DLD1 (cell line): ENCODE measurements around the gene GORASP1.

Source experiments
- in situ Hi-C: cut with HindIII; loops from 2 replicates; pipeline ENCODE4 v1.10.0; 2017; ENCODE audit warnings: low sequenced_read_pairs

GORASP1 gene

DNA sequence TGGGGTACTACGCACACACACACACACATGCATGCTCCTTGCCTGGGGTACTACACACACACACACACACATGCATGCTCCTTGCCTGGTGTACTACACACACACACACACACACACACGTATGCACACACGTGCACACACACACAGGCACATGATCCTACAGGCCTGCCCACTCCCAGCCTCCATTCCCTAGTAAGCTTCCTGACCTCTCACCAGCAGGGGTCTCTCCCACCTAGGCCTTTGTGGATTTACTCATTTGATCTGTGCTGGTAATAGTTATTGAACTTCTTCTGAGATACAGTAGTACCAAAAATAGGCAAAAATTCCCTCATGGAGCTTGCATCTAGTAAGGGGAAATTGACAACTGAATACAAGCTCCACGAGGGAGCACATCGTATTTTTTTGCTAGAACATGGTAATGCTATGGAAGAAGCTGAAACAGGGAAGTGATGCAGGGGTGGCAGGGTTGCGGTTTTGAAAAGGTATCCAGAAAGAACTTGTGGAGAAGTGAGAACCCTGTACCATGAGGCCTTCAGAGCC is 19.2 kb upstream of the GORASP1 start:
- in situ Hi-C loops: no loop called here

DNA sequence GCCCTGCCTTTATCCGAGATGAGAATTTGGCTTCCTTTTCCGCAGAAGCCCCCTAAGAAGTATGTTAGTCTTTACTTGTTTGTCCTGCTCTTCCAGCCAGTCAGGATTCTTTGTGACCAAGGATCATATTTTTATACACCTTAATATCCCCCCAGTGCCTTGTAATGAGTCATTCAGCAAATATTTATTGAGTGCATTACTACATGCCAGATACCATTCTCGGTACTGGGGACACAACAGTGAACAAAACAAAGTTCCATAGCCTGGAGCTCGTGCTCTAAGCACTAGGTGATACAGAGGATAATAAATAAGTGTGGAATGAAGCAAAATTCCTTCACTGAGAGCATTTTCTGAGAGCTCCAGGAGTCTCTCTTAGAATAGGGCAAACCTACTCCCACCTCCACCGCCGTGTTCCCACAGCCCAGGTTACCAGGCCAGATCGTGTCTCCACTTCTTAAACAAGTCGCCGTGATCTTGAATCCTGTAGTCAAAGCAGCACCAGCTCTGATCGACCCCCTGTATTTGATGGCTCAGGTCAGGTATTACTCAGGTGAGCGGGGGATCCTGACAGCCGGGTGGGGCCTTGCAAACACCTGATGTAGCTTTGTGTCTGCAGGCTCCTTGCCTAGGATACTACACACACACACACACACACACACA is 18.5 kb upstream of the GORASP1 start:
- in situ Hi-C loops: no loop called here

DNA sequence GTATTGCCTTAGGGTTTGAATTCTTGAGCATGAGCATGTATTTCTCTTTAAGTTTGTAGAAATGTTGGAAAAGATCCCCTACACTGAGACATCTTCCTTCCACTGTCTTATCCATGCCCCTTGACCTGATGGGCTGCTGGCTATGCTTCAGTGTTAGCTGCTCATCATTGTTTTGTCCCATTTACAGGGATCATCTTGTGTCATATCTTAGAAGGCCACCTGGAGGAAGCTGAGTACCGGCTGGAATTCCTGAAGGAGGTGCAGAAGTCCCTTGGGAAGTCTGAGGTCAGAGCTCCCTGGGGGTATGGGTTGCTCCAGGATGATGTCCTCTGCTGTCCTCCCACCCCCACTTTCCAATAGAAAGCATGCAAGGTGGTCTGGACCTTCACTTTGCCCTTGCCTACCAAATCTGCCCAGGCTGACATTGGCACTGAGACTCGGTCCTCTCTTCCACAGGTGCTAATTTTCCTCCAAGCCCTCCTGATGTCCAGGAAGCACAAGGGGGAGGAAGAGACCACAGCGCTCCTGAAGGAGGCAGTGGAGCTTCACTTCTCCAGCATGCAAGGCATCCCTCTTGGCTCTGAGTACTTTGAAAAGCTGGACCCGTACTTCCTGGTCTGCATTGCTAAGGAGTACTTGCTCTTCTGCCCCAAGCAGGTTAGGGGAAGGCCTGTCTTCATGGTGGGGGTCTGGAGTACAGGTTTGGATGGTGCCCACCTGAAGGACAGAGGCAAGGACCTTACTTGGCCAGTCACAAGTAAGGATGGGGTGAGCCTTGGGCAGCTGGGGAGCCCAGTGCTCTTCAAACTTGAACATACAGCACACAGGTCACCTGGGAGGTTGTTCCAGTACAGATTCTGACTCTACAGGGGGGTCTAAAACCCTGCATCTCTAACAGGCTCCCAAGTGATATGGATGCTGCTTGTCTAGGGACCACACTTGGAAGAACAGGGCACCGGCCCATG is 17.7 kb upstream of the GORASP1 start:
- in situ Hi-C loops: no loop called here

DNA sequence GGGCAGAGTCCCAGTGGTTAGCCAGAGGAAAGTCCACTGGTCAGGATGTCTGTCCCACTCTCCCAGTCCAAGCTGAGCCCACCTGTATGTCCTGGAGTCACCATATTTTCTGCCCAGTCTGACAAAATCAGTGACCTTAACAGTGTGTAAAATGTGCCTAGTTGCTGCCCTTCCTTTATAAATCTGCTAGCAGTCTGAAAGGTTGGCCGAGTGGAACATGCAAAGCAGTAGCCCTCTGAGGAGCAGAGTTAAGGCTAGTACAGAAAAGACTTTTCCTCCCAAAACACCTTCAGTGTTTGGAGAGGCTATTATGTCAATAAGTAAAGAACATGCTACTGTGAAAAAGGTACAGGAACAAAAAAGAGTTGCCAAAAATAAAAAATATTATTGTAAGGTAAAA is 15.4 kb upstream of the GORASP1 start:
- in situ Hi-C loops: no loop called here

GRCh38 chr3:39121621-39122020 is 14.2 kb upstream of the GORASP1 start:
- in situ Hi-C loops: no loop called here

- in situ Hi-C loops: loop anchor here (5.0 kb wide), 1 partner anchor 173 kb away; no protein-coding TSS in a partner anchor
Measured at GRCh38 chr3:39118931-39119660, 11.7 kb upstream of the GORASP1 start.

DNA sequence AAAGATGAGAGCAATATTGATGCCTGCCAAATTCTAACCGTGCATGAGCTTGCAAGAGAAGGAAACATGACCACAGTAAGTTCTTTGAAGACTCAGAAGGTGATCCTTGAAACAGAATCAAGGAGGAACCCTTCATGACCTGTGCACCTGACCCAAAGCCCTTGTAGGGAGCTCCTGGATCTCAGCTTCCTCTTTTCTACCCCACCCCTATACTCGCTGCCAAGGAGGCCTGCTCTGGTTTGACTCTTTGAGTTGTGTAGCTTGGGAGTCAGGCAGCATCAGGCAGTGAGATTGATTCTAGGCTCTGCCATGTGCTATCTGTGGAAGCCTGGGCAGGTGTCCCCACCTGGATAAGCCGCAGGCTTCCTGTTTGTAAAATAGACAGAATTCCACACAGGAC is 10.7 kb upstream of the GORASP1 start:
- in situ Hi-C loops: loop anchor here (5.0 kb wide), 1 partner anchor 174 kb away; no protein-coding TSS in a partner anchor

- in situ Hi-C loops: loop anchor here (5.0 kb wide), 1 partner anchor 176 kb away; no protein-coding TSS in a partner anchor
Measured at GRCh38 chr3:39115870-39116269, 8.4 kb upstream of the GORASP1 start.

- in situ Hi-C loops: no loop called here
Measured at GRCh38 chr3:39114456-39114855, 7.0 kb upstream of the GORASP1 start.

GRCh38 chr3:39113291-39113690 is 5.9 kb upstream of the GORASP1 start:
- in situ Hi-C loops: no loop called here

DNA sequence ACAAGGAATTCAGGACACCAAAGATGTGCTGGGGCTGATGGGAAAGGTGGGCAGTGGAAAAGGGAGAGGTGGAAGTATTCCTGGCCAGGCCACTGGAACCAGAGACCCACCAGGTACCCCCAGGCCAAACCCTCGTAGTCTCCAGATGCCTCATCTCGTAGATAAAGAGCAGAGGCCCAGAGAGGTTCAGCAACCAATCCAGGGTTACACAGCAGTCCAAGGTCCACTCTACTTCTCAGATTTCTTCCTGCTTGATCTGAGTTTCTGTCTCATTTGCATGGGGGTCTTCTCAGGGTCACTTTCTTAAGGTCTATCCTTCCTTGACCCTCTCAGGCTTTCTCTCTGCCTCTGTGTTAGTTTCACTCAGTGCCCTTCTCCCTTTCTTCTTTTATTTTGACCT is 5.1 kb upstream of the GORASP1 start:
- in situ Hi-C loops: no loop called here

DNA sequence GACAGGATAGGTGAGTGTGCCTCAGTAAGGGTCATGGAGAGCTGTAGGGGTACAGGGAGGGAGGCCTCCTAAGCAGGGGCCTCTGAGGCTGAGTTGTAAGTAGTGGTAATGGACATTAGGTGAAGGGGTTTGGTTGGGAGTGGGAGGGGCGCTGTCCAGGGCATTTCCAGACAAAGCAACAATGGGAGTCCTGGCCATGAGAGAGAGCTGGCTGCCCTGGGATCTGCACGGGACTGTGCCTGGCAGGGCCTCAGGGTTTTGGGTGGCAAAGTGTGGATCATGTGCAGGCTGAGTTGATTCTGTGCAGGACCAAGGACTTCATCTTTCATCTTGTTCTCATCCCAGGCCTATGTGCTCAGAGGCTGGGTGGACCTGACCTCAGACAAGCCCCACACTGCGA is 4.7 kb upstream of the GORASP1 start:
- in situ Hi-C loops: no loop called here

- in situ Hi-C loops: no loop called here
Measured at GRCh38 chr3:39110041-39110639, 2.7 kb upstream of the GORASP1 start.

GRCh38 chr3:39109086-39109485 is 1.7 kb upstream of the GORASP1 start:
- in situ Hi-C loops: no loop called here

DNA sequence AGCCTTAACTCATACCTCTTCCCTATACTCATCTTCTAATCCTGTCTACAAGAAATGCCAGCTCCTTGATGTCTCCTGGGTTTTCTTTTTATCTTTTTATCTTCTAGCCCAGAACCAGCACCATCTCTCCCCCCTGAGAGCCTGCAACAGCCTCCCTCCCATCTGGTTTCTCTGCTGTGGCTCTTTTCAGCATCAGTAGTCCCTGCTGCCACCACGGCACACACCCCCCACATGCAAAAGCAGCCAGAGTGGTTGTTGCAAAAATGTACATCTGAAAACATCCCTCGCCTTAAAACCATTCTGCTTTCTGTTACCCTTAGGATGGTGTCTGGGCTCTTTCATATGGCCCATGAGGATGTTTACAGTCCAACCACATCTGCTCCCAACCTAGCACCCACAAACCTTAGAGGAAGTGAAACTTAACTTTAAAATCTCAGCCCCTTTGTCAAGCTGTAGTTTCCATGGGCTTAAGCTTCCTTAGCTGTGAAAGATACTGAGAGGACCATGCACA is 828 bp upstream of the GORASP1 start:
- in situ Hi-C loops: no loop called here

DNA sequence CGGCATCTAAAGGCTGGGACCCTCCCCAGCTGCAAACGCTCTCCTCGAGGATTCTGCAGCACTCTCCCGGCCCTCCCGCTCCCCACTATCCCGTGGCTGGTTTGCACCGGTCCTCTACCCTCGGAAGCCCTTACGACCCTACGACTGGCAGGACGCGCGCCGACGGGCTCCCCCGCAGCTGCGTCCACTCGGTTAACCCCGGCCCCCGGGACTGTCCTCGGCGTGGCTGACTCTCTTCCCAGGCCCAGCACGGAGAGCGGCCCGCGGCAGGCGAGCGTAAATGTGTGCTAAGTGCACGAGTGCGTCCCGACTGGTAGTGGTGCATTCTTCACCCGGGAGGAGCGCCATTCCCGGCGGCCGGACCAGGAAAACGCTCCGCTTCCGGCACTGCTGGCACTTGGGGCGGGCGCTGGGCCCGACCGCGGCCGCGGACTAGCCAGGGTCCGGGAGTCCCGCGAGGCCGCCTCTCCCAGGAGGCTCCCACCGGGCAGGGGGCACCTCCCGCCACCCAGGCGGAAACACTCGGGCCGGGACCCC is 508 bp downstream of the GORASP1 start:
- in situ Hi-C loops: no loop called here

GRCh38 chr3:39106281-39106811 is 1.1 kb downstream of the GORASP1 start:
- in situ Hi-C loops: no loop called here

GRCh38 chr3:39105687-39106063 is 1.8 kb downstream of the GORASP1 start:
- in situ Hi-C loops: no loop called here

- in situ Hi-C loops: no loop called here
Measured at GRCh38 chr3:39104961-39105686, 2.3 kb downstream of the GORASP1 start.
